Mesangial cell (primary cell): Measurements from ENCODE around the gene TRIM40. TPM values are rescaled to one million over a fixed set of nuclear protein-coding genes. Genes with fewer than 3 reads are reported as not detected.

Source experiments
- total RNA-seq: library from RNA; depleted of rRNA; stranded (reverse); fragments of >200 nt; gene quantifications from 2 replicates; pipeline ENCODE4 v1.2.3, GENCODE V29; 2015

Gene TRIM40
- total RNA-seq, result not detected in 2 replicates

GRCh38 chr6:30135757-30136156 lies at the start of gene TRIM40:
Gene TRIM40, plus strand, starts transcription at chr6:30136140. Its CDS starts 897 bp downstream, at chr6:30137037.

GRCh38 chr6:30113003-30113759 lies 22.8 kb upstream of the TRIM40 start, which contains the start of gene TRIM31:
Gene TRIM31, minus strand, starts transcription at chr6:30113090. Its CDS starts 285 bp downstream, at chr6:30112805.

GRCh38 chr6:30160785-30161531 lies 25.0 kb downstream of the TRIM40 start, which contains the start of gene TRIM10:
Gene TRIM10, minus strand, starts transcription at chr6:30161211. Its CDS starts 353 bp downstream, at chr6:30160858.

GRCh38 chr6:30163090-30163917 lies 27.4 kb downstream of the TRIM40 start, which contains the start of gene TRIM15:
Gene TRIM15, plus strand, starts transcription at chr6:30163546. Its CDS starts 139 bp downstream, at chr6:30163685.

Other genes with a start within 250 kb of the TRIM40 start
- gene HLA-A, start 193.6 kb upstream of the TRIM40 start, total RNA-seq, result 466 and 502 TPM in 2 replicates
- 21.7 and 25.6 TPM in 2 replicates for gene POLR1H, start 74.9 kb upstream of the TRIM40 start, total RNA-seq
- gene PPP1R11, start 68.9 kb upstream of the TRIM40 start, total RNA-seq, result 35.2 and 38.1 TPM in 2 replicates
- not detected in 2 replicates for gene RNF39, start 60.4 kb upstream of the TRIM40 start, total RNA-seq
- gene TRIM31, start 23.1 kb upstream of the TRIM40 start, total RNA-seq, result not detected in 2 replicates
- not detected in 2 replicates for gene TRIM10, start 25.1 kb downstream of the TRIM40 start, total RNA-seq
- gene TRIM15, start 27.4 kb downstream of the TRIM40 start, total RNA-seq, result not detected in 2 replicates
- gene TRIM26, start 77.3 kb downstream of the TRIM40 start, total RNA-seq, result 23.5 and 27.5 TPM in 2 replicates
- 6.0 and 12.3 TPM in 2 replicates for gene TRIM39, start 190.8 kb downstream of the TRIM40 start, total RNA-seq
- 108 and 135 TPM in 2 replicates for gene RPP21, start 209.0 kb downstream of the TRIM40 start, total RNA-seq